HG03095 (cell line): ENCODE data around the gene DHX8.
"Not testable (repeated sequence)": the region's sequence is repeated elsewhere in the genome, so short reads cannot be mapped to it uniquely, and the experiment has no call there.

Experiments
- ATAC-seq: cut with Tn5 transposase; IDR thresholded peaks from one replicate; pipeline ENCODE4 v1.9.1; 2021; ENCODE audit warnings: moderate library complexity; ENCODE audit not compliant: unreplicated experiment

The DHX8 gene

GRCh38 chr17:43461185-43461584 lies 22.6 kb upstream of the DHX8 start:
- ATAC-seq: no peak

GRCh38 chr17:43462569-43462968 lies 21.2 kb upstream of the DHX8 start:
- ATAC-seq: not testable (repeated sequence)

GRCh38 chr17:43463241-43463640 lies 20.5 kb upstream of the DHX8 start:
- no peak for ATAC-seq

- no peak for ATAC-seq
These were observed 19.7 kb upstream of the DHX8 start for GRCh38 chr17:43464046-43464445.

- no peak for ATAC-seq
These were observed 18.7 kb upstream of the DHX8 start for GRCh38 chr17:43465049-43465448.

- ATAC-seq: no peak
These were observed 15.7 kb upstream of the DHX8 start for GRCh38 chr17:43467981-43468581.

GRCh38 chr17:43468691-43469139 lies 15.1 kb upstream of the DHX8 start:
- ATAC-seq: no peak

GRCh38 chr17:43469145-43469544 lies 14.6 kb upstream of the DHX8 start:
- ATAC-seq: no peak

- ATAC-seq: no peak
These were observed 12.1 kb upstream of the DHX8 start for GRCh38 chr17:43471585-43472160.

GRCh38 chr17:43475494-43476089 lies 8.2 kb upstream of the DHX8 start:
- no peak for ATAC-seq

GRCh38 chr17:43476306-43476705 lies 7.5 kb upstream of the DHX8 start:
- not testable (repeated sequence) for ATAC-seq

GRCh38 chr17:43477832-43478634 lies 5.7 kb upstream of the DHX8 start:
- no peak for ATAC-seq

GRCh38 chr17:43479948-43480347 lies 3.8 kb upstream of the DHX8 start:
- no peak for ATAC-seq

GRCh38 chr17:43482103-43483012 lies 1.4 kb upstream of the DHX8 start:
- ATAC-seq: no peak

- ATAC-seq: no peak
These were observed 6.8 kb downstream of the DHX8 start for GRCh38 chr17:43490621-43491020.

- ATAC-seq: not testable (repeated sequence)
These were observed 25.7 kb downstream of the DHX8 start for GRCh38 chr17:43509440-43509839.

- not testable (repeated sequence) for ATAC-seq
These were observed 27.4 kb downstream of the DHX8 start for GRCh38 chr17:43511199-43511598.

GRCh38 chr17:43515656-43516055 lies 31.9 kb downstream of the DHX8 start:
- ATAC-seq: no peak

- ATAC-seq: peak; percentile 20
These were observed 33.4 kb downstream of the DHX8 start for GRCh38 chr17:43517161-43517560.

- ATAC-seq: peak; percentile 52
These were observed 34.0 kb downstream of the DHX8 start for GRCh38 chr17:43517615-43518386.
